Ovary (tissue), 3 donors: Measurements from ENCODE around the gene COMP.

Experiments used
- POLR2A ChIP-seq: fragments of 450-650 bp; IDR thresholded peaks from one replicate; pipeline ENCODE4 v1.6.1; 2017; ENCODE audit warnings: antibody characterized with exemption, mild to moderate bottlenecking, moderate library complexity
- TF ChIP-seq, protein P1 (sequence below), 3 donors: fragments of 450-650 bp in 2 of 3; fragments of 200-600 bp in 1 of 3; IDR thresholded peaks; one replicate each; pipeline versions ENCODE4 v1.5.1 to v1.8.0; 2016 to 2022; ENCODE audit warnings: antibody characterized with exemption in 3 of 3, mild to moderate bottlenecking in 1 of 3
- donor health status: DM: no; HTN: no; CAD: no.

- TF ChIP-seq, protein P1, sequence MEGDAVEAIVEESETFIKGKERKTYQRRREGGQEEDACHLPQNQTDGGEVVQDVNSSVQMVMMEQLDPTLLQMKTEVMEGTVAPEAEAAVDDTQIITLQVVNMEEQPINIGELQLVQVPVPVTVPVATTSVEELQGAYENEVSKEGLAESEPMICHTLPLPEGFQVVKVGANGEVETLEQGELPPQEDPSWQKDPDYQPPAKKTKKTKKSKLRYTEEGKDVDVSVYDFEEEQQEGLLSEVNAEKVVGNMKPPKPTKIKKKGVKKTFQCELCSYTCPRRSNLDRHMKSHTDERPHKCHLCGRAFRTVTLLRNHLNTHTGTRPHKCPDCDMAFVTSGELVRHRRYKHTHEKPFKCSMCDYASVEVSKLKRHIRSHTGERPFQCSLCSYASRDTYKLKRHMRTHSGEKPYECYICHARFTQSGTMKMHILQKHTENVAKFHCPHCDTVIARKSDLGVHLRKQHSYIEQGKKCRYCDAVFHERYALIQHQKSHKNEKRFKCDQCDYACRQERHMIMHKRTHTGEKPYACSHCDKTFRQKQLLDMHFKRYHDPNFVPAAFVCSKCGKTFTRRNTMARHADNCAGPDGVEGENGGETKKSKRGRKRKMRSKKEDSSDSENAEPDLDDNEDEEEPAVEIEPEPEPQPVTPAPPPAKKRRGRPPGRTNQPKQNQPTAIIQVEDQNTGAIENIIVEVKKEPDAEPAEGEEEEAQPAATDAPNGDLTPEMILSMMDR (IDR thresholded peaks at IDR 0.05): no peak
- TF ChIP-seq POLR2A: no peak
Observed at GRCh38 chr19:18774782-18775444, 16.2 kb downstream of the COMP start.
